ENCODE results near the gene PPP1R14B. TPM values are rescaled to one million over a fixed set of nuclear protein-coding genes. Genes with fewer than 3 reads are reported as not detected.

Gene PPP1R14B
- total and polyA plus RNA-seq, 2 of the 13 experiments (the other 11 are each of a cell fraction or from before 2014, with no cell fraction given) = 110 to 148 TPM

DNA sequence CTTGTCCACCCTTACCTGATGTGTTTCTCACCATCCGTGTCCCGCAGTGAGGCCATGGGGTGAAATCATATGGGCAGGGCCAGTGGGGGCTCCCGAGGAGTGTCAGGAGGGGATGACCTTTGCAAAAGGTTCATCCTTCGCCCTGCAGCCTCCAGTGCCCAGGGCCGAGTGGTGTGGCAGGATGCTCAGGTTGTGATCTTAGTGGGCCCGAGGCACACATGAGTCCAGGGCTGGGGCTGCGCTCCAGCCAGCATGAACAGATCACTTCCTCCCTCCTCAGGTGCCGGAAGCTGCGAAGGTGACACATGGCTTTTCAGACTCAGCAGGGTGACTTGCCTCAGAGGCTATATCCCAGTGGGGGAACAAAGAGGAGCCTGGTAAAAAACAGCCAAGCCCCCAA, 8.7 kb downstream of the PPP1R14B start (continued):
- TF ChIP-seq, protein P1, sequence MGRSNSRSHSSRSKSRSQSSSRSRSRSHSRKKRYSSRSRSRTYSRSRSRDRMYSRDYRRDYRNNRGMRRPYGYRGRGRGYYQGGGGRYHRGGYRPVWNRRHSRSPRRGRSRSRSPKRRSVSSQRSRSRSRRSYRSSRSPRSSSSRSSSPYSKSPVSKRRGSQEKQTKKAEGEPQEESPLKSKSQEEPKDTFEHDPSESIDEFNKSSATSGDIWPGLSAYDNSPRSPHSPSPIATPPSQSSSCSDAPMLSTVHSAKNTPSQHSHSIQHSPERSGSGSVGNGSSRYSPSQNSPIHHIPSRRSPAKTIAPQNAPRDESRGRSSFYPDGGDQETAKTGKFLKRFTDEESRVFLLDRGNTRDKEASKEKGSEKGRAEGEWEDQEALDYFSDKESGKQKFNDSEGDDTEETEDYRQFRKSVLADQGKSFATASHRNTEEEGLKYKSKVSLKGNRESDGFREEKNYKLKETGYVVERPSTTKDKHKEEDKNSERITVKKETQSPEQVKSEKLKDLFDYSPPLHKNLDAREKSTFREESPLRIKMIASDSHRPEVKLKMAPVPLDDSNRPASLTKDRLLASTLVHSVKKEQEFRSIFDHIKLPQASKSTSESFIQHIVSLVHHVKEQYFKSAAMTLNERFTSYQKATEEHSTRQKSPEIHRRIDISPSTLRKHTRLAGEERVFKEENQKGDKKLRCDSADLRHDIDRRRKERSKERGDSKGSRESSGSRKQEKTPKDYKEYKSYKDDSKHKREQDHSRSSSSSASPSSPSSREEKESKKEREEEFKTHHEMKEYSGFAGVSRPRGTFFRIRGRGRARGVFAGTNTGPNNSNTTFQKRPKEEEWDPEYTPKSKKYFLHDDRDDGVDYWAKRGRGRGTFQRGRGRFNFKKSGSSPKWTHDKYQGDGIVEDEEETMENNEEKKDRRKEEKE (IDR thresholded peaks at IDR 0.05) = no peak

DNA sequence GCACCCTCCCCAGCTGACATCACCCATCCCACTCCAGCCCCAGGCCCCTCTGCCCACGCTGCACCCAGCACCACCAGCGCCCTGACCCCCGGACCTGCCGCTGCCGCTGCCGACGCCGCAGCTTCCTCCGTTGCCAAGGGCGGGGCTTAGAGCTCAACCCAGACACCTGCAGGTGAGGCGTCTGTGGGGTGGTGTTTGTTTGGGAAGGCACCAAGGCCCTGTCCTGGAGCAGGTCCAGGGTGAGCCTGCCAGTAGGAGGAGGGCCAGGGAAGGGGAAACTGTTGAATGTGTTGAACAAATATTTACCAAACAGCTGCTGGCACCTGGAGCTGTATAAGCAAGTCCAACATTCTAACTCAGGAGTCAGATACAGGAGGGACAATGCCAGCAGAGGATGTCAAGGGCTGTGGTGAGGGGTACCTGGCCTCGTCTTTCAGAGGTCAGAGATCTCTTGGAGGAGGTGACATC, 9.2 kb downstream of the PPP1R14B start:
- H3K79me2 ChIP-seq (ENCODE audit: insufficient read depth, low read length) = peaks cover 8% of the 10 kb centered on the region
- 4% methylated on average over 11 of the region's 12 CpGs for WGBS (ENCODE audit: low lambda C conversion rate)
- peak overlapping the region; percentile 36 for H3K9ac ChIP-seq (ENCODE audit: insufficient read depth, low read depth, low read length)
- H3K9me3 ChIP-seq (ENCODE audit: low read length) = no peaks in the 10 kb centered on the region
- ChIA-PET CTCF (ENCODE audit: low intra/inter-chr PET ratio, low total read pairs) (no interaction called here), POLR2A (interaction anchor here (0.8 to 2.3 kb wide), 13 partner anchors 9 to 1381 kb away, joined by 3 to 31 read pairs (median 5); partner anchors contain the start of genes MACROD1, NUDT22, PLCB3 and PPP1R14B)
- no peak overlapping the region for H2AFZ ChIP-seq (ENCODE audit: low read length)
- peak overlapping the region in 2 of 3 experiments; percentile 18 to 54; a peak in 2 of 6 replicates for H3K4me3 ChIP-seq (replicated peaks in 1 of 3; ENCODE audit: insufficient read depth in 1 of 3, low read depth in 2 of 3, low read length in 3 of 3)
- DNase-seq (ENCODE audit: low spot score) = peak; percentile 87
- no peaks in the 10 kb centered on the region for H4K20me1 ChIP-seq (ENCODE audit: insufficient read depth, low read length)
- peak overlapping the region; percentile 60 for H3K27ac ChIP-seq (ENCODE audit: extremely low read length, insufficient read depth, low read length)
- in situ Hi-C loops (cut with HindIII; ENCODE audit: extremely low pct_ligation_motif_present, low pct_unique_long_range_greater_than_20kb) (no loop called here), intact Hi-C loops (cut with micrococcal nuclease; ENCODE audit: unreplicated experiment) (no loop called here)
- no peaks in the 10 kb centered on the region; a peak in 1 of 5 replicates for H3K36me3 ChIP-seq (replicated peaks in 1 of 2; ENCODE audit: control insufficient read depth in 1 of 2, insufficient read depth in 2 of 2, low read length in 2 of 2)
- peak; percentile 91 for FAIRE-seq
- peaks cover 62% of the 10 kb centered on the region for H3K4me1 ChIP-seq (ENCODE audit: insufficient read depth, low read length)
- ATAC-seq = peak; percentile 24
- BruUV-seq (replicated peaks) = no TSS peak
- no peaks in the 10 kb centered on the region; a peak in 1 of 5 replicates for H3K27me3 ChIP-seq (ENCODE audit: control insufficient read depth in 1 of 2, insufficient read depth in 2 of 2, low read length in 2 of 2)
- peak overlapping the region; percentile 61 for H3K4me2 ChIP-seq (ENCODE audit: low read depth, low read length)
- TF ChIP-seq MEIS2 (CRISPR knock-in tag; IDR thresholded peaks at IDR 0.05) (no peak; the same call in 1 of the 2 replicates), HMGA1 (CRISPR knock-in tag; conservative IDR thresholded peaks at IDR 0.05) (no peak), KMT2A (CRISPR knock-in tag; IDR thresholded peaks at IDR 0.05) (no peak), ZNF451 (CRISPR knock-in tag; IDR thresholded peaks at IDR 0.05) (0 out of 2 replicates have a peak, but pooled peaks have one; percentile 80), TBX2 (CRISPR knock-in tag; IDR thresholded peaks at IDR 0.05; ENCODE audit: borderline replicate concordance) (peak; percentile 97)
- TF ChIP-seq, protein P2, sequence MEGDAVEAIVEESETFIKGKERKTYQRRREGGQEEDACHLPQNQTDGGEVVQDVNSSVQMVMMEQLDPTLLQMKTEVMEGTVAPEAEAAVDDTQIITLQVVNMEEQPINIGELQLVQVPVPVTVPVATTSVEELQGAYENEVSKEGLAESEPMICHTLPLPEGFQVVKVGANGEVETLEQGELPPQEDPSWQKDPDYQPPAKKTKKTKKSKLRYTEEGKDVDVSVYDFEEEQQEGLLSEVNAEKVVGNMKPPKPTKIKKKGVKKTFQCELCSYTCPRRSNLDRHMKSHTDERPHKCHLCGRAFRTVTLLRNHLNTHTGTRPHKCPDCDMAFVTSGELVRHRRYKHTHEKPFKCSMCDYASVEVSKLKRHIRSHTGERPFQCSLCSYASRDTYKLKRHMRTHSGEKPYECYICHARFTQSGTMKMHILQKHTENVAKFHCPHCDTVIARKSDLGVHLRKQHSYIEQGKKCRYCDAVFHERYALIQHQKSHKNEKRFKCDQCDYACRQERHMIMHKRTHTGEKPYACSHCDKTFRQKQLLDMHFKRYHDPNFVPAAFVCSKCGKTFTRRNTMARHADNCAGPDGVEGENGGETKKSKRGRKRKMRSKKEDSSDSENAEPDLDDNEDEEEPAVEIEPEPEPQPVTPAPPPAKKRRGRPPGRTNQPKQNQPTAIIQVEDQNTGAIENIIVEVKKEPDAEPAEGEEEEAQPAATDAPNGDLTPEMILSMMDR (CRISPR knock-in tag; IDR thresholded peaks at IDR 0.05) = peak; percentile 36; the same call in 1 of the 2 replicates
- TF ChIP-seq, protein P3, sequence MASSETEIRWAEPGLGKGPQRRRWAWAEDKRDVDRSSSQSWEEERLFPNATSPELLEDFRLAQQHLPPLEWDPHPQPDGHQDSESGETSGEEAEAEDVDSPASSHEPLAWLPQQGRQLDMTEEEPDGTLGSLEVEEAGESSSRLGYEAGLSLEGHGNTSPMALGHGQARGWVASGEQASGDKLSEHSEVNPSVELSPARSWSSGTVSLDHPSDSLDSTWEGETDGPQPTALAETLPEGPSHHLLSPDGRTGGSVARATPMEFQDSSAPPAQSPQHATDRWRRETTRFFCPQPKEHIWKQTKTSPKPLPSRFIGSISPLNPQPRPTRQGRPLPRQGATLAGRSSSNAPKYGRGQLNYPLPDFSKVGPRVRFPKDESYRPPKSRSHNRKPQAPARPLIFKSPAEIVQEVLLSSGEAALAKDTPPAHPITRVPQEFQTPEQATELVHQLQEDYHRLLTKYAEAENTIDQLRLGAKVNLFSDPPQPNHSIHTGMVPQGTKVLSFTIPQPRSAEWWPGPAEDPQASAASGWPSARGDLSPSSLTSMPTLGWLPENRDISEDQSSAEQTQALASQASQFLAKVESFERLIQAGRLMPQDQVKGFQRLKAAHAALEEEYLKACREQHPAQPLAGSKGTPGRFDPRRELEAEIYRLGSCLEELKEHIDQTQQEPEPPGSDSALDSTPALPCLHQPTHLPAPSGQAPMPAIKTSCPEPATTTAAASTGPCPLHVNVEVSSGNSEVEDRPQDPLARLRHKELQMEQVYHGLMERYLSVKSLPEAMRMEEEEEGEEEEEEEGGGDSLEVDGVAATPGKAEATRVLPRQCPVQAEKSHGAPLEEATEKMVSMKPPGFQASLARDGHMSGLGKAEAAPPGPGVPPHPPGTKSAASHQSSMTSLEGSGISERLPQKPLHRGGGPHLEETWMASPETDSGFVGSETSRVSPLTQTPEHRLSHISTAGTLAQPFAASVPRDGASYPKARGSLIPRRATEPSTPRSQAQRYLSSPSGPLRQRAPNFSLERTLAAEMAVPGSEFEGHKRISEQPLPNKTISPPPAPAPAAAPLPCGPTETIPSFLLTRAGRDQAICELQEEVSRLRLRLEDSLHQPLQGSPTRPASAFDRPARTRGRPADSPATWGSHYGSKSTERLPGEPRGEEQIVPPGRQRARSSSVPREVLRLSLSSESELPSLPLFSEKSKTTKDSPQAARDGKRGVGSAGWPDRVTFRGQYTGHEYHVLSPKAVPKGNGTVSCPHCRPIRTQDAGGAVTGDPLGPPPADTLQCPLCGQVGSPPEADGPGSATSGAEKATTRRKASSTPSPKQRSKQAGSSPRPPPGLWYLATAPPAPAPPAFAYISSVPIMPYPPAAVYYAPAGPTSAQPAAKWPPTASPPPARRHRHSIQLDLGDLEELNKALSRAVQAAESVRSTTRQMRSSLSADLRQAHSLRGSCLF (CRISPR knock-in tag; IDR thresholded peaks at IDR 0.05; ENCODE audit: borderline replicate concordance) = no peak
- TF ChIP-seq, protein P4, sequence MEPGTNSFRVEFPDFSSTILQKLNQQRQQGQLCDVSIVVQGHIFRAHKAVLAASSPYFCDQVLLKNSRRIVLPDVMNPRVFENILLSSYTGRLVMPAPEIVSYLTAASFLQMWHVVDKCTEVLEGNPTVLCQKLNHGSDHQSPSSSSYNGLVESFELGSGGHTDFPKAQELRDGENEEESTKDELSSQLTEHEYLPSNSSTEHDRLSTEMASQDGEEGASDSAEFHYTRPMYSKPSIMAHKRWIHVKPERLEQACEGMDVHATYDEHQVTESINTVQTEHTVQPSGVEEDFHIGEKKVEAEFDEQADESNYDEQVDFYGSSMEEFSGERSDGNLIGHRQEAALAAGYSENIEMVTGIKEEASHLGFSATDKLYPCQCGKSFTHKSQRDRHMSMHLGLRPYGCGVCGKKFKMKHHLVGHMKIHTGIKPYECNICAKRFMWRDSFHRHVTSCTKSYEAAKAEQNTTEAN (CRISPR knock-in tag; conservative IDR thresholded peaks at IDR 0.05) = 0 out of 2 replicates have a peak, but pooled peaks have one; percentile 23

Data from HepG2 (cell line).